Ovary (tissue), 3 donors: ENCODE measurements around the gene GJD3.
"Not testable (repeated sequence)": the region's sequence is repeated elsewhere in the genome, so short reads cannot be mapped to it uniquely, and the experiment has no call there.

Experiments used
- CTCF ChIP-seq, 3 donors: fragments of 450-650 bp in 2 of 3; fragments of 200-600 bp in 1 of 3; IDR thresholded peaks; one replicate each; pipeline versions ENCODE4 v1.5.1 to v1.8.0; 2016 to 2022; ENCODE audit warnings: antibody characterized with exemption in 3 of 3, mild to moderate bottlenecking in 1 of 3
- EP300 ChIP-seq: sonication (generic); formaldehyde crosslinking; IDR thresholded peaks from one replicate; pipeline ENCODE4 v1.6.1; 2017; ENCODE audit warnings: antibody characterized with exemption
- donor health status: DM: no; HTN: no; CAD: no.

DNA sequence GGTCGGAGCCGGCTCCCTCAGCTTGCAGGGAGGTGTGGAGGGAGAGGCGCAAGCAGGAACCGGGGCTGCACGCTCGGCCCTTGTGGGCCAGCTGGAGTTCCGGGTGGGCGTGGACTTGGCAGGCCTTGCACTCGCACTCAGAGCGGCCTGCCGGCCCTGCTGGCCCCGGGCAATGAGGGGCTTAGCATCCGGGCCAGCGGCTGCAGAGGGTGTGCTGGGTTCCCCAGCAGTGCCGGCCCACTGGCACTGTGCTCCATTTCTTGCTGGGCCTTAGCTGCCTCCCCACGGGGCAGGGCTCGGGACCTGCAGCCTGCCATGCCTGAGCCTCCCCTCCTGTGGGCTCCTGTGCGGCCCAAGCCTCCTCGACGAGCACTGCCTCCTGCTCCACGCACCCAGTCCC, 11.2 kb upstream of the GJD3 start:
- not testable (repeated sequence) for TF ChIP-seq CTCF (IDR thresholded peaks at IDR 0.05); EP300
